Tibial artery (tissue), 4 donors: ENCODE results near the gene PUS7.
"Not testable (repeated sequence)": the region's sequence is repeated elsewhere in the genome, so short reads cannot be mapped to it uniquely, and the experiment has no call there.

Experiments
- DNase-seq, 2 donors: peaks; one replicate each; pipeline ENCODE4 v3.0.0-alpha.2; 2019
- H3K27ac ChIP-seq, 2 donors: fragments of 200-600 bp; sonication (generic) in 1 of 2; 1 replicate in 1 of 2; 2 replicates in 1 of 2; pipeline ENCODE4 v1.5.1; 2018 to 2019; ENCODE audit warnings: mild to moderate bottlenecking in 1 of 2
- H3K27me3 ChIP-seq, 2 donors: fragments of 200-600 bp; sonication (generic) in 1 of 2; one replicate each; pipeline versions ENCODE4 v1.5.1 to v1.6.0; 2016 to 2019
- H3K36me3 ChIP-seq, 3 donors: fragments of 200-600 bp; sonication (generic) in 2 of 3; one replicate each; pipeline ENCODE4 v1.5.1; 2016 to 2019; ENCODE audit warnings: mild to moderate bottlenecking in 2 of 3
- H3K4me1 ChIP-seq, 4 donors: fragments of 200-600 bp; sonication (generic) in 2 of 4; 1 replicate in 3 of 4; 2 replicates in 1 of 4; pipeline ENCODE4 v1.5.1; 2016 to 2019
- H3K4me3 ChIP-seq, 2 donors: fragments of 200-600 bp; sonication (generic) in 1 of 2; 1 replicate in 1 of 2; 2 replicates in 1 of 2; pipeline ENCODE4 v1.5.1; 2018 to 2019; ENCODE audit warnings: mild to moderate bottlenecking in 2 of 2
- H3K9me3 ChIP-seq, 3 donors: fragments of 200-600 bp; sonication (generic) in 1 of 3; one replicate each; pipeline ENCODE4 v1.5.1; 2016 to 2019
- intact Hi-C: fragments of 100-400 bp; cut with DNase I; formaldehyde crosslinking; loops from one replicate; pipeline ENCODE4 v1.15.0; 2023; ENCODE audit warnings: low total_unique reads
- TF ChIP-seq, protein P1 (sequence below), 2 experiments: fragments of 200-600 bp in 1 of 2; fragments of 450-650 bp in 1 of 2; IDR thresholded peaks; one replicate each; pipeline ENCODE4 v1.5.1; 2017 to 2019; ENCODE audit warnings: antibody characterized with exemption in 2 of 2, mild to moderate bottlenecking in 1 of 2, moderate library complexity in 1 of 2

The PUS7 gene

DNA sequence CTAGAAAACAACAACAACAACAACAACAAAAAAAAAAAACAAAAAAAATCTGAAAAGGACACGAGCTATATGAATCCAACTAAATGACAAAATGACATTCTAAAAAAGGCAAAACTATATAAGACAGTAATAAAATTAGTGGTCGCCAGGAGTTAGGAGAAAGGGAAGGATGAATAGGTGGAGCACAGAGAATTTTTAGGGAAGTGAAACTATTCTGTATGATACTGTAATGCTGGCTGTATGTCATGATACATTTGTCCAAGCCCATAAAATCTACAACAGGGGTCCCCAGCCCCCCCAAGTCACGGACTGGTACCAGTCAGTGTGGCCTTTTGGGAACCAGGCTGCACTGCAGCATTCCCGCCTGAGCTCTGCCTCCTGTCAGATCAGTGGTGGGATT, 2.8 kb upstream of the PUS7 start:
- TF ChIP-seq, protein P1, sequence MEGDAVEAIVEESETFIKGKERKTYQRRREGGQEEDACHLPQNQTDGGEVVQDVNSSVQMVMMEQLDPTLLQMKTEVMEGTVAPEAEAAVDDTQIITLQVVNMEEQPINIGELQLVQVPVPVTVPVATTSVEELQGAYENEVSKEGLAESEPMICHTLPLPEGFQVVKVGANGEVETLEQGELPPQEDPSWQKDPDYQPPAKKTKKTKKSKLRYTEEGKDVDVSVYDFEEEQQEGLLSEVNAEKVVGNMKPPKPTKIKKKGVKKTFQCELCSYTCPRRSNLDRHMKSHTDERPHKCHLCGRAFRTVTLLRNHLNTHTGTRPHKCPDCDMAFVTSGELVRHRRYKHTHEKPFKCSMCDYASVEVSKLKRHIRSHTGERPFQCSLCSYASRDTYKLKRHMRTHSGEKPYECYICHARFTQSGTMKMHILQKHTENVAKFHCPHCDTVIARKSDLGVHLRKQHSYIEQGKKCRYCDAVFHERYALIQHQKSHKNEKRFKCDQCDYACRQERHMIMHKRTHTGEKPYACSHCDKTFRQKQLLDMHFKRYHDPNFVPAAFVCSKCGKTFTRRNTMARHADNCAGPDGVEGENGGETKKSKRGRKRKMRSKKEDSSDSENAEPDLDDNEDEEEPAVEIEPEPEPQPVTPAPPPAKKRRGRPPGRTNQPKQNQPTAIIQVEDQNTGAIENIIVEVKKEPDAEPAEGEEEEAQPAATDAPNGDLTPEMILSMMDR (IDR thresholded peaks at IDR 0.05): no peak
- Histone ChIP-seq H3K9me3 (no peaks in the 10 kb centered on the region), H3K36me3 (no peaks in the 10 kb centered on the region), H3K27me3 (no peaks in the 10 kb centered on the region), H3K27ac (no peak overlapping the region), H3K4me3 (no peak overlapping the region), H3K4me1 (peaks cover 0 to 19% (median 11%) of the 10 kb centered on the region in 4 donors)
- intact Hi-C loops: no loop called here
- no peak for DNase-seq

DNA sequence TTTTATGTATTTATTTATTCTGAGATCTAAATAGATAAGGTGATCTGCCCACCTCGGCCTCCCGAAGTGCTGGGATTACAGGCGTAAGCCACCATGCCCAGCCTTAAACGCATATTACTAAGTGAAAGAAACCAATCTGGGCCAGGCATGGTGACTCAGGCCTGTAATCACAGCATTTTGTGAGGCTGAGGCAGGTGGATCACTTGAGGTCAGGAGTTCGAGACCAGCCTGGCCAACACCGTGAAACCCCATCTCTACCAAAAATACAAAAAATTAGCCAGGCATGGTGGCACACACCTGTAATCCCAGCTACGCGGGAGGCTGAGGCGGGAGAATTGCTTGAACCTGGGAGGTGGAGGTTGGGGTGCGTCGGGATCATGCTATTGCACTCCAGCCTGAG, 2.4 kb upstream of the PUS7 start:
- H3K4me3 ChIP-seq, H3K36me3 ChIP-seq, DNase-seq, H3K27ac ChIP-seq, intact Hi-C loops, H3K9me3 ChIP-seq, H3K27me3 ChIP-seq: not testable (repeated sequence)
- peaks cover 0 to 19% (median 11%) of the 10 kb centered on the region in 4 donors for H3K4me1 ChIP-seq

DNA sequence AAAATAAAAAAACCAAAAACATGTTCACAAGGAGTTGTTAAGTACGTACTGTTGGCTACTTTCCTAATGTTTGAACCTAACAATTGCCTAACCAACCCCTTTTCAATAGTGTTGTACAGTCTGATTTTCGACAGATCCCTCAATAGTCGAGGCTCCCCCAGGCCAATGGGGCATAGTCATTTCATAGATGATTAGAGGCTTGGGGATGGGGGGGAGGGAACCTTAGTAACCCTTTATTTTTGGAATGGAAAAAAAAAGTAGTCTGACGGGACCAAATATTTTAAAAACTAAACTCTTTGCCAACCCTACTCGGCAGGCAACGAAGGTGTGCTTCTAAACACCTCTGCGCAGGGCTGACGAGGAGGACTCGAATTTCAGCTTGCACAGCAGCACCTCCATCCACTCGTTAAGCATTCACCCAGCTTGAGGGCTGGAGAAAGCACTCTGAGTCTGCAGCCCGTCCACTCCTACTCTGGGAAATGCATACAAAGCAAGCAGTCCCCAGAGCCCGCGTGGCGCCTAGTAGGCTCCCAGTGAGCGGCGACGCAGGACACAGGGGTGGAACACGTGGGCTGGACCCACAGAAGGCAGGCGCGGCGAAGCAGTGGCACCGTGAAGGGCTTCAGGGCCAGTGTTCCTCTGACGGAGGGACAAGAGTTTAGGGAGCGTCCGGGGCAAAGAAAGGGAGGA, 899 bp downstream of the PUS7 start:
- intact Hi-C loops: no loop called here
- DNase-seq: peak; percentile 70 to 87
- Histone ChIP-seq H3K36me3 (peaks cover 0 to 5% (median 0%) of the 10 kb centered on the region in 3 donors), H3K27ac (peak overlapping the region; percentile 82 to 93), H3K4me3 (peak overlapping the region; percentile 60 to 70), H3K9me3 (no peaks in the 10 kb centered on the region), H3K27me3 (no peaks in the 10 kb centered on the region), H3K4me1 (peaks cover 0 to 19% (median 11%) of the 10 kb centered on the region in 4 donors)
- TF ChIP-seq, protein P1 (IDR thresholded peaks at IDR 0.05): no peak

DNA sequence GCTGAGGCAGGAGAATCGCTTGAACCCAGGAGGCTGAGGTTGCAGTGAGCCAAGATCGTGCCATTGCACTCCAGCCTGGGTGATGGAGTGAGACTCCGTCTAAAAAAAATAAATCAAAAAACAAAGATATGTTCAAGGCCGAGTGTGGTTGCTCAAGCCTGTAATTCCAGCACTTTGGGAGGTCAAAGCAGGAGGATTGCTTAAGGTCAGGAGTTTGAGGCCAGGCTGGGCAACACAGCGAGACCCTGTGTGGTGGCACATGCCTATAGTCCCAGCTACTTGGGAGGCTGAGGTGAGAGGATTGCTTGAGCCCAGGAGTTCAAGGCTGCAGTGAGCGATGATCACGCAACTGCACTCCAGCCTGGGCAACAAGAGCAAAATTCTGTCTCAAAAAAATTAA, 1.5 kb downstream of the PUS7 start:
- intact Hi-C loops, DNase-seq, H3K27me3 ChIP-seq, H3K36me3 ChIP-seq, H3K9me3 ChIP-seq: not testable (repeated sequence)
- peaks cover 0 to 19% (median 11%) of the 10 kb centered on the region in 4 donors for H3K4me1 ChIP-seq
- H3K4me3 ChIP-seq: peak overlapping the region; percentile 60 to 70
- peak overlapping the region; percentile 82 to 93 for H3K27ac ChIP-seq

DNA sequence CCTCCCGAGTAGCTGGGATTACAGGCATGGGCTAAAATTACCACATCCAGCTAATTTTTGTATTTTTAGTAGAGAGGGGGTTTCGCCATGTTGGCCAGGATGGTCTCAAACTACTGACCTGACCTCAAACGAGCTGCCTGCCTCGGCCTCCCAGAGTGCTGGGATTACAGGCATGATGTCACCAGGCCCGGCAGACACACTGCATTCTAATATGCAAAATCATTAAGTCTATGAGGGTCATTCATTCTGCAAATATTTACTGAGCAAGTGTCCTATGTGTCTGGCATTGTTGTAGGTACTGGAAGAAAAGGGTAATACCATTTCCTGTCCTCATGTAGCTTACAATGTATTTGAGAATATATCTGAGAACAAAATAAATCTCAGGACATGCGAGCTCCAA, 2.7 kb downstream of the PUS7 start:
- Histone ChIP-seq H3K4me1 (peaks cover 0 to 19% (median 11%) of the 10 kb centered on the region in 4 donors), H3K27ac (no peak overlapping the region), H3K4me3 (no peak overlapping the region), H3K9me3 (no peaks in the 10 kb centered on the region), H3K36me3 (peaks cover 0 to 5% (median 0%) of the 10 kb centered on the region in 3 donors), H3K27me3 (no peaks in the 10 kb centered on the region)
- DNase-seq: no peak
- TF ChIP-seq, protein P1 (IDR thresholded peaks at IDR 0.05): no peak
- intact Hi-C loops: no loop called here

DNA sequence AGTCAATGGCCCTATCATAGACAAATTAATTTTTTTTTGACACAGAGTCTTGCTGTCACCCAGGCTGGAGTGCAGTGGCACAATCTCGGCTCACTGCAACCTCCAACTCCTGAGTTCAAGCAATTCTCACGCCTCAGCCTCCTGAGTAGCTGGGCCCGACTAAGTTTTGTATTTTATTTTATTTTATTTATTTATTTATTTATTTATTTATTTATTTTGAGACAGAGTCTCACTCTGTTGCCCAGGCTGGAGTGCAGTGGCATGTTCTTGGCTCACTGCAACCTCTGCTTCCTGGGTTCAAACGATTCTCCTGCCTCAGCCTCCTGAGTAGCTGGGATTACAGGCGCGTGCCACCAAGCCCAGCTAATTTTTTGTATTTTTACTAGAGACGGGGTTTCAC, 6.5 kb downstream of the PUS7 start:
- H3K9me3 ChIP-seq, H3K36me3 ChIP-seq, H3K27me3 ChIP-seq, H3K4me3 ChIP-seq, H3K4me1 ChIP-seq, intact Hi-C loops, H3K27ac ChIP-seq, DNase-seq: not testable (repeated sequence)

DNA sequence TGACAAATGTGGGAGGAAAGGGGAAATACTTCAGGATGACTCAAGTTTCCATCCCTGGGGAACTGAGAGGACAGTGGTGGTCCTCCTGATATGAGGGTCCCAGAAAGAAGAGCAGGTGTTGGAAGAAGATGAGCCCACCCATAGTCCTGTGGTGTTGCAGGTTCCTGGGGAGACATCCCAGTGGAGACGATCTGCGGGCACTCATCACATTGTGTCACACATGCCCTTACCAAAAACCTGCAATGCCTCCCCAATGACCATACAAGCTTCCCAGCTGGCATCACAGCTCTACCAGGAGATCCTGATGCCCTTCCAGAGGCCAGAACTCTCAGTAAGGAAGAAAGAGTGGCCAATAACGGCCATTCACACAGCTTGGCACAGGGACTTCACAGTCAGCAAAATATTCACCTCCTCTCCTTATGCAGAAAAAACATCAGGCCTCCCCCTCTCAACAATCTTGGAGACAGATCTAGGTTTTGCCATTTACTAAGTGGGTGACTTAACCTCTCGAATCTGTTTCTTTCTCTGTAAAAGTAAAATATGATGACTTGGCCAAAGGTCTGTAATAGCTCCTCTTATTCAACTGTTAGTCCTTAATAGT, 9.0 kb downstream of the PUS7 start:
- Histone ChIP-seq H3K36me3 (peaks cover under 1 to 8% (median under 1%) of the 10 kb centered on the region in 3 donors), H3K27me3 (no peaks in the 10 kb centered on the region), H3K4me1 (no peaks in the 10 kb centered on the region), H3K4me3 (no peak overlapping the region), H3K27ac (no peak overlapping the region), H3K9me3 (no peaks in the 10 kb centered on the region)
- TF ChIP-seq, protein P1 (IDR thresholded peaks at IDR 0.05): no peak
- no peak for DNase-seq
- intact Hi-C loops: no loop called here
